GM18508 (cell line): ENCODE results near the gene SIRPB2.
"Not testable (repeated sequence)": the region's sequence is repeated elsewhere in the genome, so short reads cannot be mapped to it uniquely, and the experiment has no call there.

ENCODE experiments used
- ATAC-seq: cut with Tn5 transposase; IDR thresholded peaks from one replicate; pipeline ENCODE4 v1.9.1; 2021; ENCODE audit warnings: moderate number of reproducible peaks; ENCODE audit not compliant: insufficient read depth, unreplicated experiment

Gene SIRPB2

GRCh38 chr20:1503564-1504227, 12.5 kb upstream of the SIRPB2 start:
- peak; percentile 92 for ATAC-seq

DNA sequence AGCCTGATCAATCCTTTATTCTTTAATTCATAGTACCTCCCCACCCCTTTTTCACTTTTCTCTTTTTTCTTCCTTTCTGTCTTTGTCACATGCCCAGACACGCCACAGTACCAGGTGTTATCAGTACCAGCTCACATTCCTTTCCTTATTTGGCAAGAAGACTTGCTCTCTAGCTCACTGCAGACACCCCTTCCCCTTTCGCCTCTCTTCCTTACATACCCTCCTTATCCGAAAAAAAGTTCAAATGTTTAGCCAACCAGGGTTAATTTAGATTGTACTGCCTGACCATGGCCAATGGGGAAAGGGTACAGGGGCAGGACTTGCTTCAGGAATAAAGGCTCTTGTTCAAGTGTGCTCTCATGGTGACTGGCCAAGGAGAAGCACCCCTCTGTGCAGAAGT, 9.3 kb upstream of the SIRPB2 start:
- no peak for ATAC-seq

DNA sequence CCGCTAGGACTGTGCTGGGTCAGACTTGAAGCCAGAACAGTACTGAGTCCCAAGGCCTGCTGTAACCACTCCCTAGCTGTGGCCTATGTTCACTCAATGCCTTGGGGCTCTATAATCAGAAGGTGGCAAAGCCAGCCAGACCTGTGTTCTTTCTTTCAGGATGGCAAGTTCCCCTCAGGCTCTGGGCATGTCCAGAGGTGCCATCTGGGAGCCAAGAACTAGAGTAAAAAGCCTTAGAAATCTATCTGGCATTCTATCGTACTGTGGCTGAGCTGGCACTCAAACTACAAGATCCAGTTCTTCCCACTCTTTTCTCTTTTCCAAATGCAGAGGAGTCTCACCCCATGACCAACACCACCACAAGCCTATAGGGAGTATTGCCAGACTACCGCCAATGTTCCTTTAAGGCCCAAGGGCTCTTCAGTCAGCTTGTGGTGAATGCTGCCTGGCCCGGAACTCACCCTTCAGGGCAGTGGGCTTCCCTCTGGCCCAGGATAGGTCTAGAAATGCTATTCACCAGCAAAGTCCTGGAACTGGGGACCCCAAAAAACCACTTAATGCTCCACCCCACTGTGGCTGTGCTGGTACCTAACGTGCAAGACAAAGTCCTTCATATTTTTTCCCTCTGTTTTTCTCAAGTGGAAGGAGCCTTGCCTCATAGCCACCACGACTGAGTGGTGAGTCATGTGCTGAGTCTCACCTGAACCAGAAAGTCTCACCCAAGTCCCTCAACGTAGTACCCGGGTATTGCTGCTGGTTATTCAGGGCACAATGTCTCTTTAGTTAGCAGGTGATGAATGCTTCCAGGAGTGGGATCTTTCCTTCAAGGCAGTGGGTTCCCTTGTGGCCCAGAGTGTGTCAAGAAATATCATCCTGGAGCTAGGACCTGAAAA, 8.6 kb upstream of the SIRPB2 start:
- ATAC-seq, result no peak

DNA sequence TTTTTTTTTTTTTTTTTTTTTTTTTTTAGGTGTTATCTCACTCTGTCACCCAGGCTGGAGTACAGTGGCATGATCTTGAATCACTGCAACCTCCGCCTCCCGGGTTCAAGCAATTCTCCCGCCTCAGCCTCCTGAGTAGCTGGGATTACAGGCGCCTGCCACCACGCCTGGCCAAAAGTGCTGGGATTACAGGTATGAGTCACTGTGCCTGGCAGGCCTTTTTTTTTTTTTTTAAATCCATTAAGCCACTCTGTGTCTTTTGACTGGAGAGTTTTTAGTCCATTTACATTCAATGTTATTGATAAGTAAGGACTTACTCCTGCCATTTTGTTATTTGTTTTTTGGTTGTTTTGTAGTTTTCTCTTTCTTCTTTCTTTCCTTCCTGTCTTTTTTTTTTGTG, 6.2 kb upstream of the SIRPB2 start:
- not testable (repeated sequence) for ATAC-seq

GRCh38 chr20:1496930-1497329, 5.7 kb upstream of the SIRPB2 start:
- ATAC-seq, result no peak

DNA sequence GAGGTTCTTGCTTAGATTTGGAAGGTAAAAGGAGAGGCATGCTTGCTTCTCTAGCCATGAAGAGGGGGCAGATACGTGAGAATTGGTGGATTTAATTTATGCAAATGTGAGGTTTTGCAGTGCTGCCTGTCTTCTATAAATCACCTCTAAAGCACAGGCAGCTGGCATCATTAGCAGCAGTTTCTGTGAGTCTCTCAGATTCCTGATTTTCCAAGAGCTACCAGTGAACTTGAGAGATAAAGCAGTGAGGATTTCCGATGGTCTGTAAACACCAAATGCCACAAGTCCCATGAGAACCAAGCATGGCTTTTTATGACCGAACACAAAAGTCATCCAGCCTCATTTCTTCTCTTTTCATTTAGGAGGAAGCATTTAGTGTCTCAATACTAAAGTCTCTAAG, 3.2 kb upstream of the SIRPB2 start:
- ATAC-seq, result no peak

- ATAC-seq, result no peak
Observed at GRCh38 chr20:1493536-1493935, 2.3 kb upstream of the SIRPB2 start.

DNA sequence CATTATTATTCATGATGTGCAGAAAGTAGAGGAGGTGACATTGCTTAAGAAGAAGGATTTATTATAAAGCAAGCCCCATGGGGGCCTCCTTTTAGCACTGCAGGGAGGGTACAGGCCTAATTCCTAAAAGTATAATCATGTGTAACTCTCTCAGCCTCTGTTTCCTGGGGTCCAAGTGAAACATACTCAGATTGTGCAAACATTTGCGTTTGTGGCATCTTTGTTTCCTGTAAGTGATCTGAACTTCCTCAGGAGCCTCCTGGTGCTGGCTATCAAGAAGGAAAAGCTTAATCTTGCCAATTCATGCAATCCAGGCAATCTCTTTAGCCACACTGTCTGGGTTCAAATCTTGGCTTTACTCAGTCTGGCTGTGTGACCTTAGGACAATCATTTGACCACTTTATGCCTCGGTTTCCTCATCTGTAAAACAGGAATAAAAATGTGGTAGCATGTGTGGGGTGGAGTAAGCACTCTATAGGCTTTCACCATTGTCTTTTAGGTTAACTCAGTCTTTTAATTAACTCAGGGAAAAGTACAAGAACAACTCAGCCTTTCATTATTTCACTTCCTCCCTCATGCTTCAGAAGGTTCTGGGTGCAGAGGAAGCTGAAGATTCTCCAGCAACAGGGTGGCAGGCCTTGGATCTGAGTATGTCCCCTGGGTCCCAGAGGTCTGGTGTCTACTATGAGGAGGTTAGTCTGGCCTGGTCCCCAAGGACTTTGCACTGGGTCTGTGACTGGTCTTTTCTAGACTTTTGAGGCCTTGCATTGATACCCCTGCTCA, 831 bp upstream of the SIRPB2 start:
- ATAC-seq, result no peak

DNA sequence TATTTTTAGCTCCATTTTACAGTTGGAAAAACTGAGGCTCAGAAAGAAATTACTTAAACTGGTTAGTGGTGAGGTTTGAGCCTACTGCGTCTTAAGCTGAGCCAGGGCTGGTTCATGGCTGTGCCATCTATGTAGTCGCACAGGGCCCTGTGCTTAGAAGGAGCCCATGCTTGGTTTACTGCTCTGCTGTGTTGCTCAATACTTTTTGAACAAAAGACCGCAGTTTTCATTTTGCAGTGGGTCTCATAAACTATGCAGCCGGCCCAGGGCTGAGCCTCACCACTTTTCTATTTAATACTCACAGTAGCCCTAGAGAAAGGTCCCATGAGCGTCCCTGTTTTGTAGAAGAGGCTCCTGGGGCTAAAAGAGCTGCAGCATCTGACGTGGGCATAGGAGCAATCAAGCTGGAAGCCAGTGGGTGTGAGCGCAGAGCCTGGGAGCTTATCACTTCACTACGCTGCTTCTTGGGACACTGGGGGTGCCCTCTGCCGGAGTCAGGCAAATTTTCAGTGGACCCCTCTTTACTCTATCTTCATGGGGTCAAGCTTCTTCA, 501 bp downstream of the SIRPB2 start:
- ATAC-seq, result no peak

DNA sequence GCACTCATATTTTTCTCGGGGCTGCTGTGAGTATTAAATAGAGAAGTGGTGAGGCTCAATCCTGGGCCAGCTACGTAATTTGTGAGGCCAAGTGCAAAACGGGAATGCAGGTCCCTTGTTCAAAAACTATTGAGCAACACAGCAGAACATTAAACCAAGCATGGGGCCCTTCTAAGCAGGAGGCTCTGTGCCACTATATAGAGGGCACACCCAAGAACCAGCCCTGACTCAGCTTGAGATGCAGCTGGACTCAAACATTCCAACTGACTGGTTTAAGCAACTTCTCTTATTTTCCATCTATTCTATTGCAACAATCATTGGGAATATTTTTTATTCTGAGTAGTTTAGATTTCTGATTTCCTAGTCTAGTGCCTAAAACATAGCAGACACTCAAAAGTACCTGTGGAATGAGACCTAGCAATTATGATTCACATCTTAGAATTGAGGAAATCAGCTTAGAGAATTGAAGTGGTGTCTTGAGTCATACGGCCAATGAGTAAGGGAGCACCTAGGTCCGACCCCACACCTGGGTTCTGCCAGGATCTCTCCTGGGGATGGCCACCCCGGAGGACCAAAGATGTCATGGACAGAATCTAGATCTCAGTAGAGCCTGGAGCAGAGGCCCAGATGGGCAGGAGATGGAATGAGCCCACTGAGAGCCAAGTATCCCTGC, 1.3 kb downstream of the SIRPB2 start:
- no peak for ATAC-seq

GRCh38 chr20:1489325-1489724, 1.9 kb downstream of the SIRPB2 start:
- ATAC-seq, result no peak

DNA sequence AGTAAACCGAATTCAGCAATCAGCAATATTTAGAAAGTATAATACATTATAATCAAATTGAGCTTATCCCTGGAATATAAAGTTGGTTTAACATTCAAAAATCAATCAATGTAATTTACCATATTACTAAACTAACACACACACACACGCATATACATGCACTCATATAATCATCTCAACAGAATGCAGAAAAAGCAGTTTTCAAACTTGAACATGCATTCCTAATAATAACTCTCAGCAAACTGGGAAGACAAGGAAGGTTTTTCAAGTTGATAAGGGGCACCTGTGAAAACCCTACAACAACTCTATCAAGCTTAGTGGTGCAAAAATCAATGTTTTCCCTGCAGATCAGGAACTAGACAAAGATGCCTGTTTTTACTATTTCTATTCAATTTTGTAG, 4.7 kb downstream of the SIRPB2 start:
- ATAC-seq, result no peak

DNA sequence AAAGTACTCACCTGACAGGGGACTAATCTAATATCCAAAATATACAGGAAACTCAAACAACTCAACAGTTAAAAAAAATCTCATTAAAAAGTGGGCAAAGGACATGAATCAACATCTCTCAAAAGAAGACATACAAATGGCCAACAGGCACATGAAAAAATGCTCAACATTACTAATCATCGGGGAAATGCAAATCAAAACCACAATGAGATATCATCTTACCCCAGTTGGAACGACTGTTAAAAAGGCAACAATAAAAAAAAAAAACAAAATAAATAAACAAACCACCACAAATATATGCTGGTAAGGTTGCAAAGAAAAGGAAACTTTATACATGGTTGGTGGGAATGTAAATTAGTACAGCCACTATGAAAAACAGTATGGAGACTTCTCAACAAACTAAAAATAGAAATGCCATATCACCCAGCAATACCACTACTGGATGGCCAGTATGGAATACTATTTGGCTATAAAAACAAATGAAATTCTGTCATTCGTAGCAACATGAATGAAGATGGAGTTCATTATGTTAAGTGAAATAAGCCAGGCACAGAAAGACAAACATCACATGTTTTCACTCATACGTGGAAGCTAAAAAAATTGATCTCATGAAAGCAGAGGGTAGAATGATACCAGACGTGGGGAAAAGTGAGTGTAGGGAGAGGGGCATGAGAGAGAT, 6.6 kb downstream of the SIRPB2 start:
- ATAC-seq, result no peak

DNA sequence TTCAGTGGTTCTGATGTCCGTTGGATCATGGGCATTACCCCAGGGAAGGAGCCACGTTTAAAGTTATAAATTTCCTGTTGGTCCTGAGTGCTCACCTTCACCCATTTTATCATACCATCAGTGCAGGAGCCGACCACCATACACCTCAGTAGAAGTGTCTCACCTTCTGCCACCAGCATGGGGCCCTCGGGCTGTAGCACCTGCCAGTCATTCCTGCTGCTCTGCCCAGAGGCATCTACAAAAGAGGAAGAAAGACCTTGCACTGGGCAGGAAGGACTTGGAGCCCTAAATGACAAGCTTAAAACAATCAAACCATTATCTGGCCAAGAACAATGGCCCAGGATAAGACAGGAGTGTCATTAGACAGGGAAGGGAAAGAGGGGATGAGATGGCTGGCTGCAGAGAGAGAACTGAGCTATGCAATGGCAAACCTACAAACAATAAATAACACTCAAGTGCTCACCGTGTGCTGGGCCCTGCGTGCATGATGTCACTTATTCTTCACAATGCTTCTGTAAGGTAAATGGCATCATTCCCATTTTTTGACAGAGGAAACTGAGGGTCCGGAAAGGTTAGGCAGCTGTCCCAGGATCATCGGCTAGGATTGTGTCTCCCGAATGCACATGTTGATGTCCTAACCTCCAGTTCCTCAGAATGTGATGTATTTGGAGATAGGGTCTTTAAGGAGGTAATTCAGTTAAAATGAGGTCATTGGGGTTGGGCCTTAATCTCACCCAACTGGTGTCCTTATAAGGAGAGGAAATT, 11.2 kb downstream of the SIRPB2 start:
- ATAC-seq, result no peak

DNA sequence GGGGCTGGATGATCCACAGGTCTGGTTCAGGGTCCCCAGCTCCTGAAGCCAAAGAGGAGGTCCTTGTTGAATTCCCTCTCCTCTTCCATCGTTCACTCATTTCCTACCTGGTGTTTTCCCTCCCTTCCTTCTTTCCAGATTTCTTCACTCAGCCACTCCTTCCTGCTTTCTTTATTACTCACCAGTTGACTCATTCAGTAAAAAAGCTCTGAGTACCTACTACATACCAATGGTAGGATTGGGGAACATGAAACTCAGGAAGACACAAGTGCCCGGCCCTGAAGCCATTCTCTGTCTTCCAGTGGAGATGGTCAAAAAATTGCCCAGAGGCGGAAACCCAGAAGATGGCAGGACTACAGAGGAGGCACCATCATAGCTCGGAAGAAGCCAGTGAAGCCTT, 12.7 kb downstream of the SIRPB2 start:
- no peak for ATAC-seq

DNA sequence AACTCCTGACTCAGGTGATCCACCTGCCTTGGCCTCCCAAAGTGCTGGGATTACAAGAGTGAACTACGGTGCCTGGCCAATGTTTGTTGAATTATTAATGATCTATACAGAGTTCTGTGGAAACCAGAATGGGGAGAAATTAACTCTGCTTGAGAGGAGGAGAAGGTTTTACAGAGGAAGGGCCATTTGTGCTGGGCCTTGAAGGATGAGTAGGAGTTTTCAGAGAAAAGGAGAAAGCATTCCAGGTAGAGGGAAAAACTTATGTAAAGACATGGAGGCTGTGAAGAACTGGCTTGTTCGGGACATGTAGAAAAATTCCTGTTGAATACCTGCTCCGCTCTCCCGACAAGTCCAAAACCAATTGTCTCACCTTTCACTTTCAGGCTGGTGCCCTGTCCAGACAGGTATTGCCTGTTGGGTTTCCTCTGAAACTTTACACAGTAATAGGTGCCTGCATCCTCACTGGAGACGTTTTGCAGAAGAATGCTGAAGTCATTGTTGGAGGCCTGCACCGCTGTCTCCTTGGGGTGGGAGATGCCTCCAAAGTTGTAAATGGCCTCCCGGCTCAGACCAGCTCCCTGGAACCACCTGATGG, 13.2 kb downstream of the SIRPB2 start:
- ATAC-seq, result no peak

- no peak for ATAC-seq
Observed at GRCh38 chr20:1474817-1475603, 16.2 kb downstream of the SIRPB2 start.

- no peak for ATAC-seq
Observed at GRCh38 chr20:1474325-1474724, 16.9 kb downstream of the SIRPB2 start.
